Activated CD4-positive, alpha-beta T cell treated with anti-CD3 and anti-CD28 coated beads, Interleukin-2, Interleukin-4, amounts not matched to agents 100 ng/mL and 50 ng/mL, durations not matched to agents 16 hours and 8 hours (primary cell): Measurements from ENCODE around the gene OSBPL1A.

ENCODE experiments used
- DNase-seq: peaks from one replicate; pipeline ENCODE4 v3.0.0-alpha.2; 2020; ENCODE audit warnings: low spot score

The OSBPL1A gene

GRCh38 chr18:24341361-24341760 lies 56.3 kb downstream of the OSBPL1A start:
- DNase-seq, result no peak

GRCh38 chr18:24333084-24333483 lies 64.5 kb downstream of the OSBPL1A start:
- no peak for DNase-seq

GRCh38 chr18:24326211-24326610 lies 71.4 kb downstream of the OSBPL1A start:
- DNase-seq, result no peak

- no peak for DNase-seq
Observed at GRCh38 chr18:24322584-24323136, 75.0 kb downstream of the OSBPL1A start.

- no peak for DNase-seq
Observed at GRCh38 chr18:24321071-24321470, 76.6 kb downstream of the OSBPL1A start.

GRCh38 chr18:24319757-24320156 lies 77.9 kb downstream of the OSBPL1A start:
- no peak for DNase-seq

- no peak for DNase-seq
Observed at GRCh38 chr18:24317370-24317769, 80.3 kb downstream of the OSBPL1A start.

GRCh38 chr18:24315170-24315569 lies 82.5 kb downstream of the OSBPL1A start:
- DNase-seq, result no peak

GRCh38 chr18:24306201-24306600 lies 91.4 kb downstream of the OSBPL1A start:
- DNase-seq, result no peak

GRCh38 chr18:24300703-24301102 lies 96.9 kb downstream of the OSBPL1A start:
- DNase-seq, result no peak

- DNase-seq, result no peak
Observed at GRCh38 chr18:24296276-24296675, 101.3 kb downstream of the OSBPL1A start.

- no peak for DNase-seq
Observed at GRCh38 chr18:24293254-24293653, 104.4 kb downstream of the OSBPL1A start.

GRCh38 chr18:24278591-24278990 lies 119.0 kb downstream of the OSBPL1A start:
- no peak for DNase-seq

GRCh38 chr18:24277516-24278195 lies 120.0 kb downstream of the OSBPL1A start:
- DNase-seq, result no peak

GRCh38 chr18:24276994-24277393 lies 120.6 kb downstream of the OSBPL1A start:
- DNase-seq, result no peak

GRCh38 chr18:24274837-24275236 lies 122.8 kb downstream of the OSBPL1A start:
- DNase-seq, result no peak

GRCh38 chr18:24273596-24273995 lies 124.0 kb downstream of the OSBPL1A start:
- no peak for DNase-seq

- no peak for DNase-seq
Observed at GRCh38 chr18:24272229-24272525, 125.4 kb downstream of the OSBPL1A start.

- DNase-seq, result peak; percentile 38
Observed at GRCh38 chr18:24271381-24272228, 126.0 kb downstream of the OSBPL1A start.

GRCh38 chr18:24270937-24271380 lies 126.7 kb downstream of the OSBPL1A start:
- DNase-seq, result no peak

GRCh38 chr18:24270358-24270936 lies 127.2 kb downstream of the OSBPL1A start:
- no peak for DNase-seq

- no peak for DNase-seq
Observed at GRCh38 chr18:24268784-24269550, 128.7 kb downstream of the OSBPL1A start.
